Fibroblast of skin of abdomen (primary cell): ENCODE data around the gene RNF2.

Experiments
- DNase-seq: peaks from one replicate; pipeline ENCODE4 v3.0.0-alpha.2; 2013

Gene RNF2

GRCh38 chr1:185096531-185096930 lies 51.2 kb downstream of the RNF2 start:
- DNase-seq = peak; percentile 2

- no peak for DNase-seq
Measured at GRCh38 chr1:185104083-185104482, 58.7 kb downstream of the RNF2 start.

GRCh38 chr1:185105121-185105520 lies 59.8 kb downstream of the RNF2 start:
- no peak for DNase-seq

- no peak for DNase-seq
Measured at GRCh38 chr1:185108321-185108720, 63.0 kb downstream of the RNF2 start.

GRCh38 chr1:185110145-185110544 lies 64.8 kb downstream of the RNF2 start:
- DNase-seq = no peak

GRCh38 chr1:185111873-185112272 lies 66.5 kb downstream of the RNF2 start:
- no peak for DNase-seq

- DNase-seq = no peak
Measured at GRCh38 chr1:185112356-185112755, 67.0 kb downstream of the RNF2 start.

GRCh38 chr1:185129708-185130107 lies 84.3 kb downstream of the RNF2 start:
- DNase-seq = no peak

- DNase-seq = no peak
Measured at GRCh38 chr1:185132534-185132933, 87.2 kb downstream of the RNF2 start.

- no peak for DNase-seq
Measured at GRCh38 chr1:185137896-185138545, 92.7 kb downstream of the RNF2 start.

- no peak for DNase-seq
Measured at GRCh38 chr1:185139246-185139645, 93.9 kb downstream of the RNF2 start.

- DNase-seq = peak; percentile 63
Measured at GRCh38 chr1:185144233-185144632, 98.9 kb downstream of the RNF2 start.

- DNase-seq = no peak
Measured at GRCh38 chr1:185151215-185151614, 105.9 kb downstream of the RNF2 start.
